ENCODE results near the gene STK16. TPM values are rescaled to one million over a fixed set of nuclear protein-coding genes. Genes with fewer than 3 reads are reported as not detected.
"Not testable (repeated sequence)": the region's sequence is repeated elsewhere in the genome, so short reads cannot be mapped to it uniquely, and the experiment has no call there.

The STK16 gene
- total RNA-seq, 2 donors from 2014 or later, result 8.0 to 16.8 TPM

GRCh38 chr2:219252570-219252899 lies 7.3 kb downstream of the STK16 start:
- peak overlapping the region; percentile 77 to 96 (median 86) for H3K27ac ChIP-seq
- peak overlapping the region; percentile 17 to 67 for H3K4me3 ChIP-seq
- TF ChIP-seq CTCF (IDR thresholded peaks at IDR 0.05), result no peak
- no peak for TF ChIP-seq POLR2A (IDR thresholded peaks at IDR 0.05)
- H3K9me3 ChIP-seq, result no peaks in the 10 kb centered on the region
- peak in 1 of 4 donors; percentile 35 for DNase-seq
- peaks cover 0 to 2% of the 10 kb centered on the region in 2 donors for H3K36me3 ChIP-seq (replicated peaks in 1 of 2; ENCODE audit: insufficient read depth in 1 of 2, low read depth in 2 of 2)
- H3K4me1 ChIP-seq, result peaks cover 68% of the 10 kb centered on the region
- no peak for ATAC-seq
- WGBS, 2 donors, result 12 to 18% methylated on average over 9 of the region's 9 CpGs
- intact Hi-C loops (cut with DNase I), result no loop called here
- no peaks in the 10 kb centered on the region for H3K27me3 ChIP-seq

GRCh38 chr2:219252900-219253752 lies 7.8 kb downstream of the STK16 start, which contains the start of gene TUBA4B:
Gene TUBA4B (plus strand): TSS chr2:219253243. CDS start chr2:219253408, 165 bp downstream.
- Histone ChIP-seq H3K4me1 (peaks cover 62% of the 10 kb centered on the region), H3K27ac (peak within 1 kb of the TSS; percentile 77 to 96 (median 86)), H3K36me3 (replicated peaks in 1 of 2; ENCODE audit: insufficient read depth in 1 of 2, low read depth in 2 of 2) (peaks cover 0 to 2% of the 10 kb centered on the region in 2 donors), H3K27me3 (no peaks in the 10 kb centered on the region), H3K9me3 (no peaks in the 10 kb centered on the region), H3K4me3 (peak within 1 kb of the TSS; percentile 20 to 67)
- intact Hi-C loops (cut with DNase I), result no loop called here
- ATAC-seq (peak; percentile 2), DNase-seq (peak; percentile 48 to 59 (median 52))
- WGBS, 2 donors, result 2 to 5% methylated on average over 25 to 49 of the region's 49 CpGs
- no peak for TF ChIP-seq CTCF (IDR thresholded peaks at IDR 0.05)
- no peak for TF ChIP-seq POLR2A (IDR thresholded peaks at IDR 0.05)

GRCh38 chr2:219253753-219254589 lies 8.7 kb downstream of the STK16 start, which contains the start of gene TUBA4A:
Gene TUBA4A (minus strand): TSS chr2:219253918. CDS start chr2:219253858, 60 bp downstream.
- peaks cover 0 to 2% of the 10 kb centered on the region in 2 donors for H3K36me3 ChIP-seq (replicated peaks in 1 of 2; ENCODE audit: insufficient read depth in 1 of 2, low read depth in 2 of 2)
- H3K27me3 ChIP-seq, result no peaks in the 10 kb centered on the region
- H3K4me3 ChIP-seq, result peak within 1 kb of the TSS; percentile 20 to 67
- ATAC-seq, result peak; percentile 81
- peak within 1 kb of the TSS; percentile 77 to 96 (median 86) for H3K27ac ChIP-seq
- 1% methylated on average over 45 of the region's 76 CpGs; no CpG with 5 or more reads in 1 of the 2 donors for WGBS, 2 donors
- no peaks in the 10 kb centered on the region for H3K9me3 ChIP-seq
- peak; percentile 90 to 95 (median 92) for DNase-seq
- intact Hi-C loops (cut with DNase I), result no loop called here
- H3K4me1 ChIP-seq, result peaks cover 53% of the 10 kb centered on the region
- TF ChIP-seq CTCF (IDR thresholded peaks at IDR 0.05), result peak in 4 of 7 experiments; percentile 23 to 51 (median 42)
- peak; percentile 96 to 97 (median 97) for TF ChIP-seq POLR2A (IDR thresholded peaks at IDR 0.05)

- ATAC-seq, result peak; percentile 4
- no peak for DNase-seq
- WGBS, 2 donors, result 19 to 44% methylated on average over 6 to 11 of the region's 12 CpGs
These were observed 9.4 kb downstream of the STK16 start for GRCh38 chr2:219254590-219255201.

GRCh38 chr2:219258942-219259341 lies 13.7 kb downstream of the STK16 start:
- not testable (repeated sequence) for H3K4me3 ChIP-seq, ATAC-seq

More at GRCh38 chr2:219254590-219255201, 9.4 kb downstream of the STK16 start:
- intact Hi-C loops (cut with DNase I), result no loop called here
- Histone ChIP-seq H3K27me3 (no peaks in the 10 kb centered on the region), H3K36me3 (replicated peaks in 1 of 2; ENCODE audit: insufficient read depth in 1 of 2, low read depth in 2 of 2) (peaks cover 0 to 2% of the 10 kb centered on the region in 2 donors), H3K4me3 (peak overlapping the region; percentile 20 to 67), H3K4me1 (peaks cover 46% of the 10 kb centered on the region), H3K9me3 (no peaks in the 10 kb centered on the region), H3K27ac (peak overlapping the region; percentile 77 to 96 (median 86))
- TF ChIP-seq CTCF (IDR thresholded peaks at IDR 0.05) (no peak), POLR2A (IDR thresholded peaks at IDR 0.05) (no peak)

More at GRCh38 chr2:219258942-219259341, 13.7 kb downstream of the STK16 start:
- H3K27ac ChIP-seq; H3K27me3 ChIP-seq; H3K36me3 ChIP-seq (replicated peaks in 1 of 2; ENCODE audit: insufficient read depth in 1 of 2, low read depth in 2 of 2); H3K9me3 ChIP-seq; DNase-seq; intact Hi-C loops (cut with DNase I); H3K4me1 ChIP-seq: not testable (repeated sequence)
- WGBS, 2 donors, result 82 to 90% methylated on average over 10 of the region's 10 CpGs
